GM13977 (cell line): Measurements from ENCODE around the gene ARID1B.

Experiments
- DNase-seq: peaks from one replicate; pipeline ENCODE4 v3.0.0; 2012; ENCODE audit warnings: low spot score
- CTCF ChIP-seq: IDR thresholded peaks from 2 replicates; pipeline ENCODE4 v1.5.1; 2012; ENCODE audit warnings: mild to moderate bottlenecking, control low read depth; ENCODE audit not compliant: insufficient read depth; ENCODE audit errors: extremely low read depth, missing control alignments
- in situ Hi-C: fragments of 300-500 bp; cut with MboI; formaldehyde crosslinking; loops from one replicate; pipeline ENCODE4 v1.12.0; 2022; ENCODE audit warnings: low sequenced_read_pairs, low pct_unique_long_range_greater_than_20kb, mixed read lengths, inconsistent platforms; ENCODE audit not compliant: unreplicated experiment

The ARID1B gene

GRCh38 chr6:157059781-157060180, 282.6 kb downstream of the ARID1B start:
- TF ChIP-seq CTCF: no peak
- no peak for DNase-seq
- in situ Hi-C loops: no loop called here

- TF ChIP-seq CTCF: no peak
- DNase-seq: no peak
Measured at GRCh38 chr6:157060440-157060952, 283.3 kb downstream of the ARID1B start.

GRCh38 chr6:157061770-157062594, 284.8 kb downstream of the ARID1B start:
- TF ChIP-seq CTCF: no peak
- no peak for DNase-seq
- in situ Hi-C loops: no loop called here

More at GRCh38 chr6:157060440-157060952, 283.3 kb downstream of the ARID1B start:
- in situ Hi-C loops: no loop called here

- DNase-seq: no peak
- in situ Hi-C loops: no loop called here
- TF ChIP-seq CTCF: no peak
Measured at GRCh38 chr6:157063176-157063905, 286.2 kb downstream of the ARID1B start.

- in situ Hi-C loops: no loop called here
- TF ChIP-seq CTCF: no peak
- no peak for DNase-seq
Measured at GRCh38 chr6:157063923-157064322, 286.7 kb downstream of the ARID1B start.

- in situ Hi-C loops: no loop called here
- DNase-seq: no peak
- no peak for TF ChIP-seq CTCF
Measured at GRCh38 chr6:157064502-157064901, 287.3 kb downstream of the ARID1B start.
